GM06990 (cell line): ENCODE results near the gene GIMAP8.

Experiments
- DNase-seq: peaks from one replicate; pipeline ENCODE4 v3.0.0-alpha.2; 2011; ENCODE audit not compliant: insufficient read length; ENCODE audit errors: extremely low read depth
- H3K27me3 ChIP-seq: replicated peaks from 2 replicates; pipeline ENCODE4 v1.6.0; 2011; ENCODE audit warnings: low read length; ENCODE audit not compliant: control insufficient read depth, insufficient read depth
- H3K36me3 ChIP-seq: 2 replicates; pipeline ENCODE4 v1.5.1; 2011; ENCODE audit warnings: low read length; ENCODE audit not compliant: control insufficient read depth, insufficient read depth
- H3K4me3 ChIP-seq: replicated peaks from 2 replicates; pipeline ENCODE4 v1.5.1; 2011; ENCODE audit warnings: low read depth, mild to moderate bottlenecking, control low read depth, low read length
- TF ChIP-seq, protein P1 (sequence below): IDR thresholded peaks from 2 replicates; pipeline ENCODE4 v1.5.1; 2011; ENCODE audit warnings: low read length, control low read depth, mild to moderate bottlenecking, inconsistent platforms; ENCODE audit not compliant: insufficient read depth, poor library complexity, severe bottlenecking

Gene GIMAP8

DNA sequence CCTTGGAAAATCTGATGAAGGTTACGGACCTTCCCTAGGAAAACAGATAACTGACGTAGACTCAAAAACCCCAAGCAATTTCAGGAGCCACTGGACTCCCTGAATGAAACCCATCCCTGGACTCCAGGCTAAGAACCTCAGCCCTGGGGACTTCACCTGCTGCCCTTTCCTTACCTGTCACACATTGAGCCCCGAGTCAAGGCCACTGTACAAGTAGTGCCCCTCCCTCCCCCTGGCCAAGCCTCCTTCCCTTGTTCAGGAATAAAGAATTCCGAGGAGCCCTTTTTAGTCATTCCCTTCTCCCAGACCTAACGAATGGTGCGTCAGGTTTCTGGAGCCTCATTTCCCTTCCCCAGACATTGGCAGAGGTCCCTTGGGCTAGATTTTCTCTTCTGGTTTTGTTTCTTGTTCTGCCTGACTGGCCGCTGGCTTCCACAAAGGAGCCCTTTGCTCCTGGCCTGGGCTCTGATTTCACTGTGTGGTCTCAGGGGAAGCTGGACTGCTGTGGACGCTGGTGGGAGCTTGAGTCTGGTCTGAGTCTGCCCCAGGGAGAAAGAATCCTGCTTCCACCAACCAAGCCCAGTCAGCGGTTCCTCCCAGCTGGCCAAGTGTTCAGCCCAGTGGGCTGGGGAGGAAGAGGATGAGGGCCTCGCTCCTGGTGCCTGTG lies 39.6 kb upstream of the GIMAP8 start:
- no peak overlapping the region for H3K4me3 ChIP-seq
- no peak for DNase-seq
- H3K27me3 ChIP-seq = no peaks in the 10 kb centered on the region
- TF ChIP-seq, protein P1, sequence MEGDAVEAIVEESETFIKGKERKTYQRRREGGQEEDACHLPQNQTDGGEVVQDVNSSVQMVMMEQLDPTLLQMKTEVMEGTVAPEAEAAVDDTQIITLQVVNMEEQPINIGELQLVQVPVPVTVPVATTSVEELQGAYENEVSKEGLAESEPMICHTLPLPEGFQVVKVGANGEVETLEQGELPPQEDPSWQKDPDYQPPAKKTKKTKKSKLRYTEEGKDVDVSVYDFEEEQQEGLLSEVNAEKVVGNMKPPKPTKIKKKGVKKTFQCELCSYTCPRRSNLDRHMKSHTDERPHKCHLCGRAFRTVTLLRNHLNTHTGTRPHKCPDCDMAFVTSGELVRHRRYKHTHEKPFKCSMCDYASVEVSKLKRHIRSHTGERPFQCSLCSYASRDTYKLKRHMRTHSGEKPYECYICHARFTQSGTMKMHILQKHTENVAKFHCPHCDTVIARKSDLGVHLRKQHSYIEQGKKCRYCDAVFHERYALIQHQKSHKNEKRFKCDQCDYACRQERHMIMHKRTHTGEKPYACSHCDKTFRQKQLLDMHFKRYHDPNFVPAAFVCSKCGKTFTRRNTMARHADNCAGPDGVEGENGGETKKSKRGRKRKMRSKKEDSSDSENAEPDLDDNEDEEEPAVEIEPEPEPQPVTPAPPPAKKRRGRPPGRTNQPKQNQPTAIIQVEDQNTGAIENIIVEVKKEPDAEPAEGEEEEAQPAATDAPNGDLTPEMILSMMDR = no peak
- H3K36me3 ChIP-seq = peaks cover 2% of the 10 kb centered on the region

DNA sequence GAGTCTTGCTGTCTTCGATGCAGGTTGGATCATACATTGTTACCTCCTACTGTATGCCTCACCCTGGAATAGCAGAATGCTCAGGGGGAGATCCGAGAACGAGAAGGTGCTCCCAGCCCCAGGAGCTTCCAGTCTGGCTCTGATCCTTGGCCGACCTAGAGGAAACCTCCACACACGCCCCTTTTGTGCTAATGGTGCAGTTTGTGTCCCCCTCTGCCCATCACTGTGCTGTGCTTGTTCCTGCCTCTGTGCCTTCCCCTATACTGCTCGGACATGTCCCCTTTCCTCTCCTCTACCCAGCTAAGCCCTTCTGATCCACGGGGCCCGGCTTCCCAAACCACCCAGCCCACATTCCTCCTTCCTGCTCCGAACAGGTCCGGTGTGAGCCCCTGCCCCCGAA lies 38.8 kb upstream of the GIMAP8 start:
- TF ChIP-seq, protein P1 = no peak
- DNase-seq = no peak
- Histone ChIP-seq H3K4me3 (no peak overlapping the region), H3K27me3 (no peaks in the 10 kb centered on the region), H3K36me3 (peaks cover 2% of the 10 kb centered on the region)

DNA sequence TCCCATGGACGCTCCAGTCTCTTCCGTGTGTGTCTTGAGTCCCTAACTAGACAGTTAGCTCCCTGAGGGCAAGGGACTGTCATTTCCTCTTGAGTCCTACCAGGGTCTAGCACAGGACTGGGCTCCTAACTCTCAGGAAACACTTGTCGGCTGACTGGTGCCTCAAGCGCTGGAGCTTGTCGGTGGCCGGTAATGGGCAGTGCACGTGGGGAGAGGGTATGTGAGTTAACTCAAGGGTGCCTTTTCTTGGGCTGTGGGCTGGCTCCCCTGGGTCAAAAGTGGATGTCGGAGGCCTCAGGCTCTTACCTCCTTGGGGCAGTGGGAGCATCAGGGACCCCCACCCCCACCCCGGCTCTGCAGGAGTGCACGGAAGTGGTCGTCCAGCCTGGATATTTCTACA lies 38.4 kb upstream of the GIMAP8 start:
- no peak for DNase-seq
- H3K27me3 ChIP-seq = no peaks in the 10 kb centered on the region
- peaks cover 2% of the 10 kb centered on the region for H3K36me3 ChIP-seq
- no peak overlapping the region for H3K4me3 ChIP-seq
- TF ChIP-seq, protein P1 = no peak

DNA sequence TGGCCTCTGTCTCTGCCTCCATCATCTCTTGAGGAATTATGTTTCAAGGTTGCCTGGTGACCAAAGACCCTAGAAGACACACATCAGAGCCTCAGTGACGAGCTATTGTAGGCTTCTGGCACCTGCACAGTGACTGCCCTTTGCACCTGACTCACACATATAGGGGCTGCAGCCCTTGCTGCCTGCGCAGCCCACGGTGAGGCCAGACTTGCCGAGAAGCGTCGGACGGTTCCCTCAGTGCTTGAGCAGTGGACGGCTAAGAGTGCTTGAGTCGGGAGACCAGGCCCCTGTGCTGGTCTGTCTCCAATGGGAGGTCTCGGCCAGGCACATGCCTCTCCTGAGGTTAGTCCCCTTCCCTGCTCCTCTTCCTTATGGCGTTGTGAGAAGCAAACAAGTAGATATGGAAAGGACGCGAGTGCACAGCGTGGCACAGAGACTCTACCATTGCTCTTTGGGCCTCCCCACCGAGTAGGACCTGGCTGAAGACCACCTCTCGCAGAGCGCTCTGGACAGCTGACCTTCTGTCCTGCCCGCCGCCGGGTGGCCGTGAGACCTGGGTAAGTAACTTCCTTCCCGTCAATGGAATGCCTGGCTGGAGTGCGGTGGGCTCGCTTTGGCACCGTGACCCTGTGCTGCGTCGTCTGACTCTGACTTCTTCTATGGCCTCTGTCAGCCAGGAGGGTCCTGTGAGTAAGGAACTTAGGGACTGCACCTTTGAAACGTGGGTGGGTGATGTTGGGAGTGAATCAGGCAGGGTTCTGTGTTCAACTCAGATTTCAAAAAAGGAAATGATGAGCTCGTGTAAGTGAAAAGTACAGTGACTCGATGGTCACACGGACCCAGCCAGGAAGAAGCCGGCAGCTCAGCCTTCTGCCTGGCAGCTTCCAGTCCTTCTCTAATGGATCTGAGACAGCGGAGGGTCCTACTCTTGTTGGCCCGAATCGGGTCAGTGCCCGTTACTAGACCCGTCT lies 37.6 kb upstream of the GIMAP8 start:
- Histone ChIP-seq H3K4me3 (no peak overlapping the region), H3K27me3 (no peaks in the 10 kb centered on the region), H3K36me3 (peaks cover 2% of the 10 kb centered on the region)
- TF ChIP-seq, protein P1 = no peak
- DNase-seq = no peak

DNA sequence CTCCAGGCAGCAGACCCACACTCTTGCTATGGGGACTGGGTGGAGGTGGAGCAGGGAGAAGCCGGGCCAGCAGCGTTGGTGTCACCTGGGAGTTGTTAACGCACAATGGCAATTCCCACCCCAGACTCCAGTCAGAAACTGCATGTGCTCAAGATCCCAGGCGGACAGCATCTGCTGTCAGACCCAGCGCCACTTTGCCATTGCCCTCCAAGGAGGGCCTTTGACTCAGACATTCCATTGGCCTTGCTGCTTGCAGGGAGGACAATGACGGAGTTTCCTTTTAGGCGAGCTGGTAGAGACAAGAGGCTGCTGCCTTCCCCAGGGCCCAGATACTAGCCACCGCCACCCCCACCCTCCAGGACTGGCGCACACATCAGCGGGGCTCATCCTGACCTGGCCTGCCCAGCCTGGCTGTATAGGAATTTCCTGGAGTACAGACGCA lies 36.8 kb upstream of the GIMAP8 start:
- Histone ChIP-seq H3K27me3 (no peaks in the 10 kb centered on the region), H3K4me3 (no peak overlapping the region), H3K36me3 (peaks cover 2% of the 10 kb centered on the region)
- DNase-seq = no peak
- TF ChIP-seq, protein P1 = no peak
